K562 (cell line): Measurements from ENCODE around the gene ARL2. TPM values are rescaled to one million over a fixed set of nuclear protein-coding genes. Genes with fewer than 3 reads are reported as not detected.
A peak's percentile ranks its signal among the peaks of the same experiment; 100 is the strongest.

Experiments used
- ATAC-seq: fragments of 200-7000 bp; cut with Tn5 transposase; 3 replicates; pipeline ENCODE4 v1.9.1; 2020; ENCODE audit warnings: moderate library complexity
- BruUV-seq: library from RNA; stranded (reverse); fragments of 400-500 nt; replicated peaks from 2 replicates; lab custom pipeline; 2021; lab: Mats Ljungman, UMichigan
- CTCF ChIA-PET: fragments of 300-600 bp; formaldehyde crosslinking; extraction: SDS; loops from one replicate; lab custom pipeline; 2021; ENCODE audit warnings: low intra/inter-chr PET ratio; lab: Yijun Ruan, JAX
- POLR2A ChIA-PET: fragments of 300-600, 350-650 bp; sonication (Branson Sonifier 250); formaldehyde crosslinking; extraction: SDS; loops from one replicate; lab custom pipeline; 2021; ENCODE audit warnings: antibody characterized with exemption, inconsistent platforms; lab: Yijun Ruan, JAX
- DNase-seq, 4 experiments: peaks; one replicate each; pipeline versions ENCODE4 v3.0.0 to v3.0.0-alpha.2; 2011 to 2018; ENCODE audit warnings: low spot score in 3 of 4, mixed read lengths in 3 of 4; ENCODE audit errors: extremely low read depth in 1 of 4
- FAIRE-seq: peaks from 2 replicates; lab custom pipeline; 2011; peaks lifted over from hg19 to GRCh38; lab: Jason Lieb, UNC
- H2AFZ ChIP-seq: 2 replicates; pipeline ENCODE4 v1.6.0; 2011; ENCODE audit warnings: low read depth, low read length, control low read depth, inconsistent platforms
- H3K27ac ChIP-seq: fragments of 200-600 bp; 3 replicates; pipeline ENCODE4 v1.8.0; 2011; ENCODE audit warnings: low read depth, mild to moderate bottlenecking, control low read depth, inconsistent platforms, low read length, moderate library complexity, mixed read lengths; ENCODE audit errors: extremely low read depth
- H3K27me3 ChIP-seq, 2 experiments: fragments of 300-600 bp in 1 of 2; 2 replicates in 1 of 2; 3 replicates in 1 of 2; pipeline versions ENCODE4 v1.6.0 to v1.8.0; 2011; ENCODE audit warnings: inconsistent platforms in 2 of 2, low read length in 2 of 2, mild to moderate bottlenecking in 1 of 2, mixed read lengths in 1 of 2, moderate library complexity in 1 of 2; ENCODE audit not compliant: control insufficient read depth in 2 of 2, insufficient read depth in 2 of 2
- H3K36me3 ChIP-seq: fragments of 300-600 bp; 3 replicates; pipeline ENCODE4 v1.8.0; 2011; ENCODE audit warnings: mild to moderate bottlenecking, low read length, inconsistent platforms; ENCODE audit not compliant: control insufficient read depth, insufficient read depth
- H3K4me1 ChIP-seq, 2 experiments: fragments of 200-600 bp in 1 of 2; replicated peaks in 1 of 2; 2 replicates in 1 of 2; 3 replicates in 1 of 2; pipeline versions ENCODE4 v1.5.1 to v1.8.0; 2011; ENCODE audit warnings: inconsistent platforms in 2 of 2, low read length in 2 of 2, mild to moderate bottlenecking in 1 of 2, mixed read lengths in 1 of 2, moderate library complexity in 1 of 2; ENCODE audit not compliant: control insufficient read depth in 2 of 2, insufficient read depth in 2 of 2
- H3K4me2 ChIP-seq: 2 replicates; pipeline ENCODE4 v1.6.1; 2011; ENCODE audit warnings: low read length, control low read depth, inconsistent platforms, mixed read lengths; ENCODE audit not compliant: insufficient read depth
- H3K4me3 ChIP-seq: fragments of 200-600 bp; sonication (generic), shearing (Covaris generic); 2 replicates; pipeline ENCODE4 v1.5.1; 2016; ENCODE audit warnings: control low read depth, inconsistent platforms
- H3K79me2 ChIP-seq: fragments of 200-600 bp; 3 replicates; pipeline ENCODE4 v1.8.0; 2011; ENCODE audit warnings: low read length, inconsistent platforms; ENCODE audit not compliant: control insufficient read depth, insufficient read depth
- H3K9ac ChIP-seq, 2 experiments: 2 replicates each; pipeline versions ENCODE4 v1.6.0 to v1.6.1; 2011; ENCODE audit warnings: low read depth in 2 of 2, low read length in 2 of 2, control low read depth in 1 of 2, inconsistent platforms in 1 of 2, mild to moderate bottlenecking in 1 of 2, mixed read lengths in 1 of 2; ENCODE audit not compliant: insufficient read depth in 1 of 2
- H3K9me1 ChIP-seq: one replicate; pipeline ENCODE4 v1.6.0; 2011; ENCODE audit warnings: inconsistent platforms, mild to moderate bottlenecking, low read length, moderate library complexity; ENCODE audit not compliant: control insufficient read depth, insufficient read depth
- H3K9me3 ChIP-seq: replicated peaks from 2 replicates; pipeline ENCODE4 v1.5.1; 2011; ENCODE audit warnings: low read depth, low read length, inconsistent platforms; ENCODE audit not compliant: control insufficient read depth, insufficient read depth
- H4K20me1 ChIP-seq: replicated peaks from 2 replicates; pipeline ENCODE4 v1.6.1; 2011; ENCODE audit warnings: low read length, inconsistent platforms, mixed read lengths; ENCODE audit not compliant: control insufficient read depth, insufficient read depth
- ARNT ChIP-seq, 2 experiments: fragments of 450-650 bp; IDR thresholded peaks; 2 replicates each; pipeline ENCODE4 v1.6.1; 2016; ENCODE audit warnings: mild to moderate bottlenecking in 1 of 2
- GABPA ChIP-seq: fragments of 200-800 bp; sonication (Bioruptor generic); conservative IDR thresholded peaks from 2 replicates; pipeline ENCODE4 v1.6.1; 2016; ENCODE audit warnings: low read depth, missing genetic modification characterization, missing compliant biosample characterization
- GTF2E2 ChIP-seq: fragments of 200-800 bp; sonication (Bioruptor generic); IDR thresholded peaks from 2 replicates; pipeline ENCODE4 v1.6.1; 2016; ENCODE audit warnings: missing genetic modification characterization, missing compliant biosample characterization
- KAT7 ChIP-seq: sonication (generic); formaldehyde crosslinking; IDR thresholded peaks from 2 replicates; pipeline ENCODE4 v1.8.0; 2022; ENCODE audit warnings: missing genetic modification reagents, mild to moderate bottlenecking, borderline replicate concordance
- RFX7 ChIP-seq: fragments of 250-450 bp; sonication (Bioruptor Pico); IDR thresholded peaks from 2 replicates; pipeline ENCODE4 v1.5.1; 2021; ENCODE audit warnings: mild to moderate bottlenecking
- SMAD3 ChIP-seq: fragments of 450-650 bp; formaldehyde crosslinking; conservative IDR thresholded peaks from 2 replicates; pipeline ENCODE4 v1.4.0; 2020; ENCODE audit warnings: mild to moderate bottlenecking
- SMARCA4 ChIP-seq: fragments of 450-650 bp; IDR thresholded peaks from 2 replicates; pipeline ENCODE4 v1.6.1; 2016
- TSHZ1 ChIP-seq: fragments of 250-450 bp; sonication (Bioruptor Pico); IDR thresholded peaks from 2 replicates; pipeline ENCODE4 v1.4.0; 2020; ENCODE audit warnings: mild to moderate bottlenecking, moderate library complexity
- ZNF197 ChIP-seq: fragments of 200-800 bp; sonication (Bioruptor generic); IDR thresholded peaks from 2 replicates; pipeline ENCODE4 v1.6.1; 2016; ENCODE audit warnings: low read depth, missing genetic modification characterization, missing compliant biosample characterization
- ZNF589 ChIP-seq: fragments of 200-800 bp; sonication (Bioruptor generic); IDR thresholded peaks from 2 replicates; pipeline ENCODE4 v1.6.1; 2016; ENCODE audit warnings: low read depth, missing genetic modification characterization, missing compliant biosample characterization
- WGBS: fragments of 100-300 bp; shearing (Covaris generic); methylation state at CpG from one replicate; pipeline ENCODE4 v1.1.6; 2016; ENCODE audit warnings: low coverage, mixed read lengths; ENCODE audit not compliant: insufficient coverage; ENCODE audit errors: missing lambda C conversion rate; 5-methylcytosine and 5-hydroxymethylcytosine counted together
- in situ Hi-C: fragments of 300-500 bp; cut with MboI; formaldehyde crosslinking; loops from 4 replicates; pipeline ENCODE4 v1.15.0; 2018; ENCODE audit warnings: inconsistent platforms, mixed read lengths
- intact Hi-C: fragments of 100-400 bp; cut with micrococcal nuclease; formaldehyde crosslinking; loops from 2 replicates; pipeline ENCODE4 v1.14.2; 2022
- polyA plus RNA-seq, 8 experiments: library from polyadenylated mRNA; depleted of rRNA in 4 of 8; stranded (reverse) in 5 of 8; unstranded in 3 of 8; fragments of >200 nt; fragmentation: Nextera tagmentation in 2 of 8; fragmentation: Illumina TruSeq in 1 of 8; extraction: Ambion mirVana in 2 of 8; extraction: Trizol in 1 of 8; gene quantifications; 2 replicates each; pipeline versions ENCODE4 v1.2.1 to v1.2.3, GENCODE V29; 2011 to 2014; ENCODE audit warnings: inconsistent platforms in 1 of 8, missing spikeins in 1 of 8
- total RNA-seq, 7 experiments: library from RNA; depleted of rRNA in 6 of 7; stranded (reverse); fragments of >200 nt in 6 of 7; fragmentation: Illumina TruSeq in 2 of 7; extraction: Trizol in 2 of 7; gene quantifications; 2 replicates each; pipeline versions ENCODE4 v1.2.1 to v1.2.3, GENCODE V29; 2011 to 2021; ENCODE audit warnings: low replicate concordance in 1 of 7
- TF ChIP-seq, protein P1 (sequence below), 2 experiments: fragments of 450-650 bp in 1 of 2; sonication (generic) in 1 of 2; formaldehyde crosslinking in 1 of 2; IDR thresholded peaks in 1 of 2; conservative IDR thresholded peaks in 1 of 2; 2 replicates each; pipeline versions ENCODE4 v1.6.1 to v1.8.1; 2016 to 2023; ENCODE audit warnings: mild to moderate bottlenecking in 2 of 2, moderate library complexity in 2 of 2, inconsistent platforms in 1 of 2, missing genetic modification reagents in 1 of 2

The ARL2 gene
- total and polyA plus RNA-seq, 9 of the 15 experiments (the other 6 are each of a cell fraction or from before 2014, with no cell fraction given), result 5.7 to 154 (median 92.2) TPM

GRCh38 chr11:65040520-65040846, 26.5 kb downstream of the ARL2 start:
- intact Hi-C loops, result loop anchor here (2.0 kb wide), 1 partner anchor 26 kb away; the partner anchor contains the start of gene ARL2
- H3K27me3 ChIP-seq, result no peaks in the 10 kb centered on the region

More at GRCh38 chr11:65040520-65040846, 26.5 kb downstream of the ARL2 start:
- peak overlapping the region; percentile 90 for H2AFZ ChIP-seq
- in situ Hi-C loops, result no loop called here
- no peaks in the 10 kb centered on the region for H3K9me3 ChIP-seq
- WGBS, result 14% methylated on average over 7 of the region's 7 CpGs
- peaks cover 34% of the 10 kb centered on the region; the same call in 2 of the 3 replicates for H3K36me3 ChIP-seq
- peak overlapping the region; percentile 82 to 94 for H3K9ac ChIP-seq
- peak overlapping the region; percentile 79 for H3K4me2 ChIP-seq
- POLR2A ChIA-PET, result interaction anchor here (0.6 to 1.9 kb wide), 18 partner anchors 9 to 466 kb away, joined by 3 to 9 read pairs (median 4); partner anchors contain the start of genes ARL2, FAU, MALAT1 and MRPL49
- H3K4me1 ChIP-seq, result peaks cover 10 to 51% of the 10 kb centered on the region in 2 experiments; a peak in 4 of 5 replicates
- FAIRE-seq, result no peak
- peak overlapping the region; percentile 96 for H3K27ac ChIP-seq
- no TSS peak for BruUV-seq
- no peak for DNase-seq
- H3K9me1 ChIP-seq, result no peaks in the 10 kb centered on the region
- TF ChIP-seq GTF2E2 (peak; percentile 37; the same call in 1 of the 2 replicates), GABPA (0 out of 2 replicates have a peak, but pooled peaks have one; percentile 6), RFX7 (no peak), ARNT (IDR thresholded peaks at IDR 0.05) (0 out of 4 replicates have a peak, but pooled peaks of 1 of the 2 experiments have one; percentile 25), SMARCA4 (peak; percentile 26; the same call in 1 of the 2 replicates), ZNF589 (CRISPR knock-in tag) (0 out of 2 replicates have a peak, but pooled peaks have one; percentile 29), KAT7 (CRISPR knock-in tag) (0 out of 2 replicates have a peak, but pooled peaks have one; percentile 9), SMAD3 (CRISPR knock-in tag) (no peak), ZNF197 (CRISPR knock-in tag) (0 out of 2 replicates have a peak, but pooled peaks have one; percentile 53), TSHZ1 (CRISPR knock-in tag) (no peak)
- TF ChIP-seq, protein P1, sequence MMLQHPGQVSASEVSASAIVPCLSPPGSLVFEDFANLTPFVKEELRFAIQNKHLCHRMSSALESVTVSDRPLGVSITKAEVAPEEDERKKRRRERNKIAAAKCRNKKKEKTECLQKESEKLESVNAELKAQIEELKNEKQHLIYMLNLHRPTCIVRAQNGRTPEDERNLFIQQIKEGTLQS (IDR thresholded peaks at IDR 0.05), result no peak
- TF ChIP-seq, protein P1 (CRISPR knock-in tag; conservative IDR thresholded peaks at IDR 0.05), result 0 out of 2 replicates have a peak, but pooled peaks have one; percentile 16
- CTCF ChIA-PET, result interaction anchor here (0.7 kb wide), 1 partner anchor 26 kb away, joined by 4 read pairs; no protein-coding TSS in a partner anchor
- H3K79me2 ChIP-seq, result peaks cover 24% of the 10 kb centered on the region
- no peak for ATAC-seq
- H3K4me3 ChIP-seq, result peak overlapping the region; percentile 89
- no peaks in the 10 kb centered on the region; the same call in 1 of the 2 replicates for H4K20me1 ChIP-seq
